Lower leg skin (tissue), 4 donors: Measurements from ENCODE around the gene CEP170. TPM values are rescaled to one million over a fixed set of nuclear protein-coding genes. Genes with fewer than 3 reads are reported as not detected.
"Not testable (repeated sequence)": the region's sequence is repeated elsewhere in the genome, so short reads cannot be mapped to it uniquely, and the experiment has no call there.

Experiments
- DNase-seq, 2 donors: peaks; one replicate each; pipeline ENCODE4 v3.0.0-alpha.2; 2019; ENCODE audit warnings: low spot score in 2 of 2
- H3K4me3 ChIP-seq: fragments of 200-600 bp; sonication (generic); 2 replicates; pipeline ENCODE4 v1.5.1; 2017; ENCODE audit warnings: mild to moderate bottlenecking, low read depth; ENCODE audit not compliant: poor library complexity, severe bottlenecking
- WGBS, 2 donors: methylation state at CpG; one replicate each; pipeline ENCODE4 v1.1.5; 2018; 5-methylcytosine and 5-hydroxymethylcytosine counted together
- intact Hi-C: fragments of 100-400 bp; cut with DNase I; formaldehyde crosslinking; loops from one replicate; pipeline ENCODE4 v1.15.0; 2023; ENCODE audit warnings: low total_unique reads
- total RNA-seq, 4 donors: library from RNA; depleted of rRNA; stranded (reverse); fragments of >200 nt; gene quantifications; one replicate each; pipeline ENCODE4 v1.1.0, GENCODE V29; 2016

Gene CEP170
- total RNA-seq, 4 donors from 2014 or later, result 18.6 to 27.8 (median 22.8) TPM

GRCh38 chr1:243114769-243115168 lies 140.3 kb downstream of the CEP170 start:
- WGBS, 2 donors, result 46 to 63% methylated on average over 2 to 3 of the region's 3 CpGs
- DNase-seq, intact Hi-C loops, H3K4me3 ChIP-seq: not testable (repeated sequence)

DNA sequence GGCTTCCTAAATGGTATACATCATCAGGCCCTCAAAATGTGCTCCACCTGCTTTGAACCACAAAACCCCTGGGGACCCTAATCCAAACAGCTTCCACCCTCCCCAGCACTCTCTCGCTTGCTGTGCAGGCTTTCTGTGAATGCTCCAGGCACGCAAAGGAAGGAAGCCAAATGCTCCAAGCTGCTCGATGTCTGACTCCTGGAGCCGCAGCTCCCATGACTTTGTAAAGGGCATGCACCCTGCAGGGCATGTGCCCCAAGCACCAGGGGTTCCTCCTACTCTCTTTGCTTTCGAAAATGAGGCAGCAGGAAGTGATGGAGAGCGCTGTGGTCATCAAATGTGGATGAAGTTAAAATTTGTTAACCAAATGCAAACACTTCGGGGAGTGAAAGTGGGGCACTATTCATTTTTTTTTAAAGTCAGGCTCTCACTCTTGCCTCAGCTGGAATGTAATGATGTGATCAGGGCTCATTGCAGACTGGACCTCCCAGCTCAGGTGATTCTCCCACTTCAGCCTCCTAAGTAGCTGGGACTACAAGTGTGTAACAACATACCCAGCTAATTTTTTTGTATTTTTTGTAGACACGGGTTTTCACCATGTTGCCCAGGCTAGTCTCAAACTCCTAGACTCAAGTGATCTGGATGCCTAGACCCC lies 140.9 kb downstream of the CEP170 start:
- intact Hi-C loops, H3K4me3 ChIP-seq, DNase-seq: not testable (repeated sequence)
- 15 to 16% methylated on average over 7 to 8 of the region's 8 CpGs for WGBS, 2 donors

GRCh38 chr1:243107171-243107570 lies 147.9 kb downstream of the CEP170 start:
- WGBS, 2 donors, result 87 to 91% methylated on average over 12 of the region's 12 CpGs
- H3K4me3 ChIP-seq, intact Hi-C loops, DNase-seq: not testable (repeated sequence)

DNA sequence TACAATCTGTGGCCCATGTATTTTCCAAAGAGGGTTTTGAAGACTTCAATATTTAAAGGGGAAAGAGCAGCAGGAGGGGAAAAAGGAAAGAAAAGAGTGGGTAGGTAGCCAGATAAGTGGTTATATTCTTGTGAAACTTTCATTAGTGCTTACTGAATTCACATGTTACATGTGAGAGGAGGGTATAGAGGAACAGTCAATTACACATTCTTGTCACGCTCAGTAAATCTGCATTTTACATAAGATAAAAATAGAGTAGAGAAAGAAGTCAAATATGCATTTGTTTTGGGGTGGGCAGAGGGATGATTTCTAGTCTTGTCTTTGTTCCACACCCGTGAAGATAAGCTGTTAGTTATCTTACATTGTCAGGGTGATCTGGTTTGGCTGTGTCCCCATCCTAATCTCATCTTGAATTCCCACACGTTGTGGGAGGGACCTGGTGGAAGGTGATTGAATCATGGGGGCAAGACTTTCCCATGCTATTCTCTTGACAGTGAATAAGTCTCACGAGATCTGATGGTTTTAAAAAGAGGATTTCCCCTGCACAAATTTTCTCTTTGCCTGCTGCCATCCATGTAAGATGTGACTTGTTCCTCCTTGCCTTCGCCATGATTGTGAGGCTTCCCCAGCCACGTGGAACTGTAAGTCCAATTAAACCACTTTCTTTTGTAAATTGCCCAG lies 149.3 kb downstream of the CEP170 start:
- H3K4me3 ChIP-seq, intact Hi-C loops, DNase-seq: not testable (repeated sequence)
- WGBS, 2 donors, result 58 to 65% methylated on average over 6 of the region's 6 CpGs

DNA sequence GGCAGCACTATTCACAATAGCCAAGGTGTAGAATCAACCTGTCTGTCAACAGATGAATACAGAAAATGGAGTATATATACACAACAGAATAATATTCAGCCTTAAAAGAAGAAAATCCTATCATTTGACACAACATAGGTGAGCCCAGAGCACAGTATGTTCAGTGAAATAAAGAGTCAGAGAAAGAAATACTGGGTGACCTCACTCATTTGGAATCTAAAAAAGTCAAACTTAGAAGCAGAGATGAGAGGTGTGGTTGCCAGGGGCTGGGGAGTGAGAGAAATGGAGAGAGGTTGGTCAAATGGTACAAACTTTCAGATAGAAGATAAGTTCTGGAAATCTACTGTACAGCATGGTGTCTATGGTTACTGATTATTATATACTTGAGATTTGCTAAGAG lies 150.0 kb downstream of the CEP170 start:
- intact Hi-C loops, DNase-seq, H3K4me3 ChIP-seq: not testable (repeated sequence)

DNA sequence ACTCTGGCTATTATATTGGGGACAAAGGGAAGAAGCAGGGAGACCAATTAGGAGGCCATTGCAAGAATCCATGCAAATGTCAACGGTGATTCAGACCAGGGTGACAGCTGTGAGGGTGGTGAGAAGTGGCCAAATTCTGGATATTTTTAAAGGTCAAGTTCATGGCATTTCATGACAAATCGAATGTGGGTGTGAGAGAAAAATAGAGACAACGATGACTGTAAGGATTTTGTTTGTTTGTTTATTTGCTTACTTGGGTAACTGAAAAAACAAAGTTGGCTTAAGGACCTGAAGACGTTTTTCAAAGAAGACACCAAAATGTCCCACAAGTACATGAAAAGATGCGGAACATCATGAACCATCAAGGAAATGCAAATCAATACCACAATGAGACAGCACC lies 150.6 kb downstream of the CEP170 start:
- WGBS, 2 donors, result 74 to 77% methylated on average over 5 of the region's 5 CpGs
- H3K4me3 ChIP-seq, DNase-seq, intact Hi-C loops: not testable (repeated sequence)

- intact Hi-C loops, H3K4me3 ChIP-seq, DNase-seq: not testable (repeated sequence)
- 56 to 57% methylated on average over 38 to 39 of the region's 40 CpGs for WGBS, 2 donors
These were observed 153.5 kb downstream of the CEP170 start for GRCh38 chr1:243101551-243102050.

GRCh38 chr1:243087368-243087767 lies 167.7 kb downstream of the CEP170 start:
- DNase-seq, intact Hi-C loops, H3K4me3 ChIP-seq: not testable (repeated sequence)
- WGBS, 2 donors, result 95 to 96% methylated on average over 3 of the region's 3 CpGs

Other genes with a start within 250 kb of the CEP170 start
- 10 to 100 TPM; 20.0 to 53.6 (median 48.9) TPM for gene SDCCAG8, start 760 bp upstream of the CEP170 start, total RNA-seq